ENCODE results near the gene LAGE3.

GRCh38 chrX:154481911-154482601, 3.0 kb upstream of the LAGE3 start:
- TF ChIP-seq CTCF (IDR thresholded peaks at IDR 0.05) (no peak), POLR2A (IDR thresholded peaks at IDR 0.05) (no peak)

All from right lobe of liver (tissue), 4 donors.